Measurements from ENCODE around the gene CPLANE1.

- TF ChIP-seq CTCF (IDR thresholded peaks at IDR 0.05): no peak
- no peak for TF ChIP-seq POLR2A (IDR thresholded peaks at IDR 0.05)
These were observed 185.4 kb downstream of the CPLANE1 start for GRCh38 chr5:37063739-37064138.

Measured in body of pancreas (tissue), 4 donors.